K562 (cell line): ENCODE results near the gene GRXCR2. TPM values are rescaled to one million over a fixed set of nuclear protein-coding genes. Genes with fewer than 3 reads are reported as not detected.

Experiments
- ATAC-seq: fragments of 200-7000 bp; cut with Tn5 transposase; 3 replicates; pipeline ENCODE4 v1.9.1; 2020; ENCODE audit warnings: moderate library complexity
- BruUV-seq: library from RNA; stranded (reverse); fragments of 400-500 nt; replicated peaks from 2 replicates; lab custom pipeline; 2021; lab: Mats Ljungman, UMichigan
- CTCF ChIA-PET: fragments of 300-600 bp; formaldehyde crosslinking; extraction: SDS; loops from one replicate; lab custom pipeline; 2021; ENCODE audit warnings: low intra/inter-chr PET ratio; lab: Yijun Ruan, JAX
- POLR2A ChIA-PET: fragments of 300-600, 350-650 bp; sonication (Branson Sonifier 250); formaldehyde crosslinking; extraction: SDS; loops from one replicate; lab custom pipeline; 2021; ENCODE audit warnings: antibody characterized with exemption, inconsistent platforms; lab: Yijun Ruan, JAX
- DNase-seq, 4 experiments: peaks; one replicate each; pipeline versions ENCODE4 v3.0.0 to v3.0.0-alpha.2; 2011 to 2018; ENCODE audit warnings: low spot score in 3 of 4, mixed read lengths in 3 of 4; ENCODE audit errors: extremely low read depth in 1 of 4
- FAIRE-seq: peaks from 2 replicates; lab custom pipeline; 2011; peaks lifted over from hg19 to GRCh38; lab: Jason Lieb, UNC
- H2AFZ ChIP-seq: 2 replicates; pipeline ENCODE4 v1.6.0; 2011; ENCODE audit warnings: low read depth, low read length, control low read depth, inconsistent platforms
- H3K27ac ChIP-seq: fragments of 200-600 bp; 3 replicates; pipeline ENCODE4 v1.8.0; 2011; ENCODE audit warnings: low read depth, mild to moderate bottlenecking, control low read depth, inconsistent platforms, low read length, moderate library complexity, mixed read lengths; ENCODE audit errors: extremely low read depth
- H3K27me3 ChIP-seq, 2 experiments: fragments of 300-600 bp in 1 of 2; 2 replicates in 1 of 2; 3 replicates in 1 of 2; pipeline versions ENCODE4 v1.6.0 to v1.8.0; 2011; ENCODE audit warnings: inconsistent platforms in 2 of 2, low read length in 2 of 2, mild to moderate bottlenecking in 1 of 2, mixed read lengths in 1 of 2, moderate library complexity in 1 of 2; ENCODE audit not compliant: control insufficient read depth in 2 of 2, insufficient read depth in 2 of 2
- H3K36me3 ChIP-seq: fragments of 300-600 bp; 3 replicates; pipeline ENCODE4 v1.8.0; 2011; ENCODE audit warnings: mild to moderate bottlenecking, low read length, inconsistent platforms; ENCODE audit not compliant: control insufficient read depth, insufficient read depth
- H3K4me1 ChIP-seq, 2 experiments: fragments of 200-600 bp in 1 of 2; replicated peaks in 1 of 2; 2 replicates in 1 of 2; 3 replicates in 1 of 2; pipeline versions ENCODE4 v1.5.1 to v1.8.0; 2011; ENCODE audit warnings: inconsistent platforms in 2 of 2, low read length in 2 of 2, mild to moderate bottlenecking in 1 of 2, mixed read lengths in 1 of 2, moderate library complexity in 1 of 2; ENCODE audit not compliant: control insufficient read depth in 2 of 2, insufficient read depth in 2 of 2
- H3K4me2 ChIP-seq: 2 replicates; pipeline ENCODE4 v1.6.1; 2011; ENCODE audit warnings: low read length, control low read depth, inconsistent platforms, mixed read lengths; ENCODE audit not compliant: insufficient read depth
- H3K4me3 ChIP-seq: fragments of 200-600 bp; sonication (generic), shearing (Covaris generic); 2 replicates; pipeline ENCODE4 v1.5.1; 2016; ENCODE audit warnings: control low read depth, inconsistent platforms
- H3K79me2 ChIP-seq: fragments of 200-600 bp; 3 replicates; pipeline ENCODE4 v1.8.0; 2011; ENCODE audit warnings: low read length, inconsistent platforms; ENCODE audit not compliant: control insufficient read depth, insufficient read depth
- H3K9ac ChIP-seq, 2 experiments: 2 replicates each; pipeline versions ENCODE4 v1.6.0 to v1.6.1; 2011; ENCODE audit warnings: low read depth in 2 of 2, low read length in 2 of 2, control low read depth in 1 of 2, inconsistent platforms in 1 of 2, mild to moderate bottlenecking in 1 of 2, mixed read lengths in 1 of 2; ENCODE audit not compliant: insufficient read depth in 1 of 2
- H3K9me1 ChIP-seq: one replicate; pipeline ENCODE4 v1.6.0; 2011; ENCODE audit warnings: inconsistent platforms, mild to moderate bottlenecking, low read length, moderate library complexity; ENCODE audit not compliant: control insufficient read depth, insufficient read depth
- H3K9me3 ChIP-seq: replicated peaks from 2 replicates; pipeline ENCODE4 v1.5.1; 2011; ENCODE audit warnings: low read depth, low read length, inconsistent platforms; ENCODE audit not compliant: control insufficient read depth, insufficient read depth
- H4K20me1 ChIP-seq: replicated peaks from 2 replicates; pipeline ENCODE4 v1.6.1; 2011; ENCODE audit warnings: low read length, inconsistent platforms, mixed read lengths; ENCODE audit not compliant: control insufficient read depth, insufficient read depth
- ELF1 ChIP-seq: fragments of 200-800 bp; sonication (Bioruptor generic); IDR thresholded peaks from 2 replicates; pipeline ENCODE4 v1.6.1; 2016; ENCODE audit warnings: missing genetic modification characterization, missing compliant biosample characterization
- FUS ChIP-seq: fragments of 200-400 bp; formaldehyde crosslinking; optimal IDR thresholded peaks from 2 replicates; pipeline ENCODE3; 2017; ENCODE audit warnings: low read depth, low read length
- HDAC1 ChIP-seq, 2 experiments: fragments of 450-650 bp; IDR thresholded peaks; 2 replicates each; pipeline ENCODE4 v1.6.1; 2016 to 2017; ENCODE audit warnings: inconsistent platforms in 1 of 2, mild to moderate bottlenecking in 1 of 2, moderate library complexity in 1 of 2
- MAZ ChIP-seq, 2 experiments: fragments of 450-650 bp in 1 of 2; sonication (generic) in 1 of 2; formaldehyde crosslinking; IDR thresholded peaks in 1 of 2; conservative IDR thresholded peaks in 1 of 2; 2 replicates each; pipeline versions ENCODE4 v1.4.0 to v1.5.0; 2020; ENCODE audit warnings: mild to moderate bottlenecking in 1 of 2, missing genetic modification reagents in 1 of 2
- SAP30 ChIP-seq: fragments of 200-600 bp; sonication (generic); IDR thresholded peaks from 2 replicates; pipeline ENCODE4 v1.6.1; 2012; ENCODE audit warnings: borderline replicate concordance, low read depth, mild to moderate bottlenecking, moderate library complexity, low read length, control low read depth, inconsistent platforms; ENCODE audit not compliant: insufficient read depth, poor library complexity, severe bottlenecking
- ZNF445 ChIP-seq: fragments of 250-450 bp; sonication (Bioruptor Pico); IDR thresholded peaks from 2 replicates; pipeline ENCODE4 v1.4.0; 2020; ENCODE audit warnings: low read depth, mild to moderate bottlenecking, moderate library complexity
- WGBS: fragments of 100-300 bp; shearing (Covaris generic); methylation state at CpG from one replicate; pipeline ENCODE4 v1.1.6; 2016; ENCODE audit warnings: low coverage, mixed read lengths; ENCODE audit not compliant: insufficient coverage; ENCODE audit errors: missing lambda C conversion rate; 5-methylcytosine and 5-hydroxymethylcytosine counted together
- in situ Hi-C: fragments of 300-500 bp; cut with MboI; formaldehyde crosslinking; loops from 4 replicates; pipeline ENCODE4 v1.15.0; 2018; ENCODE audit warnings: inconsistent platforms, mixed read lengths
- intact Hi-C: fragments of 100-400 bp; cut with micrococcal nuclease; formaldehyde crosslinking; loops from 2 replicates; pipeline ENCODE4 v1.14.2; 2022
- polyA plus RNA-seq, 8 experiments: library from polyadenylated mRNA; depleted of rRNA in 4 of 8; stranded (reverse) in 5 of 8; unstranded in 3 of 8; fragments of >200 nt; fragmentation: Nextera tagmentation in 2 of 8; fragmentation: Illumina TruSeq in 1 of 8; extraction: Ambion mirVana in 2 of 8; extraction: Trizol in 1 of 8; gene quantifications; 2 replicates each; pipeline versions ENCODE4 v1.2.1 to v1.2.3, GENCODE V29; 2011 to 2014; ENCODE audit warnings: inconsistent platforms in 1 of 8, missing spikeins in 1 of 8
- total RNA-seq, 7 experiments: library from RNA; depleted of rRNA in 6 of 7; stranded (reverse); fragments of >200 nt in 6 of 7; fragmentation: Illumina TruSeq in 2 of 7; extraction: Trizol in 2 of 7; gene quantifications; 2 replicates each; pipeline versions ENCODE4 v1.2.1 to v1.2.3, GENCODE V29; 2011 to 2021; ENCODE audit warnings: low replicate concordance in 1 of 7
- TF ChIP-seq, protein P1 (sequence below), 3 experiments: IDR thresholded peaks in 2 of 3; conservative IDR thresholded peaks in 1 of 3; 2 replicates each; pipeline ENCODE4 v1.5.1; 2011 to 2012; ENCODE audit warnings: low read length in 3 of 3, mild to moderate bottlenecking in 3 of 3, control low read depth in 2 of 3, improper control_type of control experiment in 1 of 3, inconsistent platforms in 1 of 3, low read depth in 1 of 3, mixed read lengths in 1 of 3, moderate library complexity in 1 of 3; ENCODE audit not compliant: insufficient read depth in 2 of 3
- TF ChIP-seq, protein P2 (sequence below), 2 experiments: fragments of 250-450 bp in 1 of 2; fragments of 450-650 bp in 1 of 2; sonication (Bioruptor Pico) in 1 of 2; IDR thresholded peaks; 2 replicates each; pipeline versions ENCODE4 v1.6.1 to v1.8.0; 2016 to 2021; ENCODE audit warnings: mild to moderate bottlenecking in 2 of 2, moderate library complexity in 2 of 2, missing compliant biosample characterization in 1 of 2, missing genetic modification characterization in 1 of 2
- TF ChIP-seq, protein P3 (sequence below): sonication (generic); formaldehyde crosslinking; IDR thresholded peaks from 2 replicates; pipeline ENCODE4 v1.4.0; 2020; ENCODE audit warnings: mild to moderate bottlenecking, missing genetic modification reagents

Gene GRXCR2
- total and polyA plus RNA-seq, 9 of the 15 experiments (the other 6 are each of a cell fraction or from before 2014, with no cell fraction given), result not detected

DNA sequence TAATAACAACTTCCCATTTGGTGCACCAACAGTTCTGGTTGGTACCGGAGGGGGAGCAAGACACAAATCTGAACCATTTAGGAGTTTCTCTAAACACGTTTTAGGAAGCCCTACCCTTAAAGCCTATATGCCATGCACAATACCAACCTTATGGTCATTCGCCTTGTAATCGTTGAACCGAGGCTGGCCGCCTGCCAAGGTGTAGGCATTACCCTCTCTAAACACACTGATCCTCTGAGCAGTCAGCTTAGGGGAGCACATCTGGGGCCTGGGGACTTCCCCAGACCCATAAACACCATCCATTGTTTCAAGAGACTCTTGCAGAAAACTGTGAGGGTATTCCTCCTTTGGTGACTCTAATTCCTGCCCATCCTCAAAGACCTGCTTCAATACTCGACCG is 328 bp downstream of the GRXCR2 start:
- Histone ChIP-seq H3K4me1 (no peaks in the 10 kb centered on the region; a peak in 1 of 5 replicates), H3K79me2 (no peaks in the 10 kb centered on the region), H3K27me3 (no peaks in the 10 kb centered on the region), H3K36me3 (no peaks in the 10 kb centered on the region), H3K27ac (no peak overlapping the region), H4K20me1 (no peaks in the 10 kb centered on the region), H3K4me2 (no peak overlapping the region), H3K4me3 (no peak overlapping the region), H2AFZ (peak overlapping the region; percentile 16; the same call in 1 of the 2 replicates)
- intact Hi-C loops, result no loop called here
- WGBS, result 45% methylated on average over 8 of the region's 8 CpGs
- FAIRE-seq (no peak), DNase-seq (no peak), ATAC-seq (peak; percentile 49)
- ChIA-PET POLR2A (no interaction called here), CTCF (no interaction called here)
- no TSS peak for BruUV-seq
- TF ChIP-seq ZNF445 (CRISPR knock-in tag), result no peak
- TF ChIP-seq, protein P1, sequence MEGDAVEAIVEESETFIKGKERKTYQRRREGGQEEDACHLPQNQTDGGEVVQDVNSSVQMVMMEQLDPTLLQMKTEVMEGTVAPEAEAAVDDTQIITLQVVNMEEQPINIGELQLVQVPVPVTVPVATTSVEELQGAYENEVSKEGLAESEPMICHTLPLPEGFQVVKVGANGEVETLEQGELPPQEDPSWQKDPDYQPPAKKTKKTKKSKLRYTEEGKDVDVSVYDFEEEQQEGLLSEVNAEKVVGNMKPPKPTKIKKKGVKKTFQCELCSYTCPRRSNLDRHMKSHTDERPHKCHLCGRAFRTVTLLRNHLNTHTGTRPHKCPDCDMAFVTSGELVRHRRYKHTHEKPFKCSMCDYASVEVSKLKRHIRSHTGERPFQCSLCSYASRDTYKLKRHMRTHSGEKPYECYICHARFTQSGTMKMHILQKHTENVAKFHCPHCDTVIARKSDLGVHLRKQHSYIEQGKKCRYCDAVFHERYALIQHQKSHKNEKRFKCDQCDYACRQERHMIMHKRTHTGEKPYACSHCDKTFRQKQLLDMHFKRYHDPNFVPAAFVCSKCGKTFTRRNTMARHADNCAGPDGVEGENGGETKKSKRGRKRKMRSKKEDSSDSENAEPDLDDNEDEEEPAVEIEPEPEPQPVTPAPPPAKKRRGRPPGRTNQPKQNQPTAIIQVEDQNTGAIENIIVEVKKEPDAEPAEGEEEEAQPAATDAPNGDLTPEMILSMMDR (IDR thresholded peaks at IDR 0.05 in 2 of 3, conservative IDR thresholded peaks at IDR 0.05 in 1 of 3; ENCODE audit: insufficient read depth in 2 of 3, low read depth in 1 of 3, low read length in 3 of 3), result 0 out of 6 replicates have a peak, but pooled peaks of 1 of the 3 experiments have one; percentile 2
- TF ChIP-seq, all 486 proteins: peak for 1
- Histone ChIP-seq H3K9me1 (no peaks in the 10 kb centered on the region), H3K9ac (no peak overlapping the region), H3K9me3 (no peaks in the 10 kb centered on the region)
- in situ Hi-C loops, result no loop called here

GRCh38 chr5:145869753-145870152 is 3.1 kb downstream of the GRXCR2 start:
- DNase-seq (no peak), FAIRE-seq (no peak), ATAC-seq (no peak)
- H3K4me2 ChIP-seq, result no peak overlapping the region
- 26% methylated on average over 4 of the region's 4 CpGs for WGBS
- H3K4me3 ChIP-seq, result no peak overlapping the region
- no peaks in the 10 kb centered on the region for H3K36me3 ChIP-seq
- in situ Hi-C loops, result no loop called here
- H3K79me2 ChIP-seq, result no peaks in the 10 kb centered on the region
- CTCF ChIA-PET, result no interaction called here
- H3K9me3 ChIP-seq, result peaks cover under 1% of the 10 kb centered on the region; the same call in 1 of the 2 replicates
- BruUV-seq, result no TSS peak
- H3K27me3 ChIP-seq, result no peaks in the 10 kb centered on the region
- POLR2A ChIA-PET, result interaction anchor here (0.7 kb wide), 1 partner anchor 52 kb away, joined by 3 read pairs; no protein-coding TSS in a partner anchor
- no peaks in the 10 kb centered on the region; a peak in 1 of 5 replicates for H3K4me1 ChIP-seq
- no peak overlapping the region for H3K9ac ChIP-seq
- H3K27ac ChIP-seq, result no peak overlapping the region
- H4K20me1 ChIP-seq, result no peaks in the 10 kb centered on the region
- intact Hi-C loops, result no loop called here
- H2AFZ ChIP-seq, result no peak overlapping the region
- no peaks in the 10 kb centered on the region for H3K9me1 ChIP-seq
- TF ChIP-seq MAZ (CRISPR knock-in tag; conservative IDR thresholded peaks at IDR 0.05 in 1 of 2, IDR thresholded peaks at IDR 0.05 in 1 of 2), result no peak
- TF ChIP-seq, protein P2, sequence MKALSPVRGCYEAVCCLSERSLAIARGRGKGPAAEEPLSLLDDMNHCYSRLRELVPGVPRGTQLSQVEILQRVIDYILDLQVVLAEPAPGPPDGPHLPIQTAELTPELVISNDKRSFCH (CRISPR knock-in tag; IDR thresholded peaks at IDR 0.05), result no peak
- TF ChIP-seq, protein P2 (tag; IDR thresholded peaks at IDR 0.05), result no peak
- no peak for TF ChIP-seq SAP30
- no peak for TF ChIP-seq HDAC1 (IDR thresholded peaks at IDR 0.05)
- TF ChIP-seq, protein P3, sequence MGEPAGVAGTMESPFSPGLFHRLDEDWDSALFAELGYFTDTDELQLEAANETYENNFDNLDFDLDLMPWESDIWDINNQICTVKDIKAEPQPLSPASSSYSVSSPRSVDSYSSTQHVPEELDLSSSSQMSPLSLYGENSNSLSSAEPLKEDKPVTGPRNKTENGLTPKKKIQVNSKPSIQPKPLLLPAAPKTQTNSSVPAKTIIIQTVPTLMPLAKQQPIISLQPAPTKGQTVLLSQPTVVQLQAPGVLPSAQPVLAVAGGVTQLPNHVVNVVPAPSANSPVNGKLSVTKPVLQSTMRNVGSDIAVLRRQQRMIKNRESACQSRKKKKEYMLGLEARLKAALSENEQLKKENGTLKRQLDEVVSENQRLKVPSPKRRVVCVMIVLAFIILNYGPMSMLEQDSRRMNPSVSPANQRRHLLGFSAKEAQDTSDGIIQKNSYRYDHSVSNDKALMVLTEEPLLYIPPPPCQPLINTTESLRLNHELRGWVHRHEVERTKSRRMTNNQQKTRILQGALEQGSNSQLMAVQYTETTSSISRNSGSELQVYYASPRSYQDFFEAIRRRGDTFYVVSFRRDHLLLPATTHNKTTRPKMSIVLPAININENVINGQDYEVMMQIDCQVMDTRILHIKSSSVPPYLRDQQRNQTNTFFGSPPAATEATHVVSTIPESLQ (CRISPR knock-in tag), result no peak
- no peak for TF ChIP-seq ELF1 (tag)
- TF ChIP-seq FUS, result no peak
